Left ventricle myocardium inferior (tissue), 1 donor: Measurements from ENCODE around the gene CPXM2. TPM values are rescaled to one million over a fixed set of nuclear protein-coding genes. Genes with fewer than 3 reads are reported as not detected.

Experiments
- DNase-seq: peaks from one replicate; pipeline ENCODE4 v3.0.0-alpha.2; 2020
- H3K27ac ChIP-seq: fragments of 200-600 bp; replicated peaks from 2 replicates; pipeline ENCODE4 v1.8.0; 2021
- H3K27me3 ChIP-seq: fragments of 200-600 bp; 2 replicates; pipeline ENCODE4 v1.8.0; 2021; ENCODE audit warnings: low read depth
- H3K36me3 ChIP-seq: fragments of 200-600 bp; 2 replicates; pipeline ENCODE4 v1.8.0; 2021
- H3K4me1 ChIP-seq: fragments of 200-600 bp; 2 replicates; pipeline ENCODE4 v1.8.0; 2021
- H3K4me3 ChIP-seq: fragments of 200-600 bp; 2 replicates; pipeline ENCODE4 v1.8.0; 2021; ENCODE audit warnings: mild to moderate bottlenecking, moderate library complexity
- H3K9me3 ChIP-seq: fragments of 200-600 bp; replicated peaks from 2 replicates; pipeline ENCODE4 v1.8.0; 2021
- CTCF ChIP-seq: fragments of 200-600 bp; IDR thresholded peaks from 2 replicates; pipeline ENCODE4 v1.8.0; 2021; ENCODE audit warnings: antibody characterized with exemption, mild to moderate bottlenecking, borderline replicate concordance
- intact Hi-C: fragments of 100-400 bp; cut with micrococcal nuclease; formaldehyde crosslinking; loops from one replicate; pipeline ENCODE4 v1.11.0; 2022
- total RNA-seq: library from RNA; stranded (reverse); fragmentation: NEBNext Ultra II Directional; extraction: Animal tissue kit (Norgen Biotek cat#: 25700); gene quantifications from one replicate; pipeline ENCODE4 v1.2.1, GENCODE V29; 2021
- donor health status: DM: no; HTN: yes; CAD: no; lungs with severe emphysema.

The CPXM2 gene
- total RNA-seq, 1 donor from 2014 or later: 4.5 TPM

DNA sequence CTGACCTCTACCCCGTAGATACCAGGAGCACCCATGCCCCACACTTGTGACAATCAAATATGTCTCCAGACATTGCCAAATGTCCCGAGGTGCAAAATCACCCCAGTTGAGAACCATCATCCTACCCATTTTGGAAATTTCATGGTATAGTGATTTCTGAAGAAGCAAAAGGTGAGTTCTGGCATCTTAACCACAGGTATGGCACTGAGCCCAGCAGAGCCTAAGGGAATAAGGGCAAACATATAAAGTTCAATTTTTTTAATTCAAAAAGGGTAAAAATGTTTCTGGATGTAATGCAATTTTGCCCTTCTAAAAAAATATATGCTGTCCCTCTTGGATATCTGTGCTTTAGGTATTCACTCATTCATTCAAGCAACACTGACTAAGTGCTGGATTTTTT lies 30.5 kb upstream of the CPXM2 start:
- H3K4me1 ChIP-seq: no peaks in the 10 kb centered on the region
- H3K27ac ChIP-seq: no peak overlapping the region
- no peak for DNase-seq
- H3K27me3 ChIP-seq: peaks cover 67% of the 10 kb centered on the region
- no peaks in the 10 kb centered on the region for H3K36me3 ChIP-seq
- TF ChIP-seq CTCF: no peak
- intact Hi-C loops: no loop called here
- H3K9me3 ChIP-seq: peaks cover 32% of the 10 kb centered on the region
- H3K4me3 ChIP-seq: no peak overlapping the region

DNA sequence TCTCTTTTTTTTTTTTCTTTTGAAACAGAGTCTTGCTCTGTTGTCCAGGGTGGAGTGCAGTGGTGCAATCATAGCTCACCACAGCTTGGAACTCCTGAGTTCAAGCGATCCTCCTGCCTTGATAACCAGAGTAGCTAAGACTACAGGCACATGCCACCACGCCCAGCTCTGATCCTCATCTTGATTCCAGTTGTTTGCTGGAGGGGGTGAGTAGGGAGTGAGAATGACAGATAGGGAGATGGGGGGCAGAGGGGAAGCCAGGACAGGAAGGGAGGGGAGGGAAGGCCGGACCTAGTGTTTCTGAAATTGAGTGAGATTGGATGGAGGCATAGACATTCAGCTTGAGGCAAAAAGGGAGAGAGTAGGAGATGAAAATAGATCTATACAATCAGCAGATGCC lies 25.2 kb upstream of the CPXM2 start:
- peaks cover 76% of the 10 kb centered on the region for H3K27me3 ChIP-seq
- no peak overlapping the region for H3K27ac ChIP-seq
- DNase-seq: no peak
- peaks cover 32% of the 10 kb centered on the region for H3K9me3 ChIP-seq
- H3K4me1 ChIP-seq: no peaks in the 10 kb centered on the region
- TF ChIP-seq CTCF: no peak
- H3K4me3 ChIP-seq: no peak overlapping the region
- intact Hi-C loops: no loop called here
- no peaks in the 10 kb centered on the region for H3K36me3 ChIP-seq

- TF ChIP-seq CTCF: no peak
- Histone ChIP-seq H3K27ac (no peak overlapping the region), H3K4me3 (no peak overlapping the region), H3K36me3 (no peaks in the 10 kb centered on the region), H3K9me3 (peaks cover 11% of the 10 kb centered on the region), H3K27me3 (peaks cover 94% of the 10 kb centered on the region), H3K4me1 (no peaks in the 10 kb centered on the region)
- no peak for DNase-seq
- intact Hi-C loops: no loop called here
These were observed 22.2 kb upstream of the CPXM2 start for GRCh38 chr10:123913688-123914268.

GRCh38 chr10:123912871-123913270 lies 21.3 kb upstream of the CPXM2 start:
- Histone ChIP-seq H3K4me1 (no peaks in the 10 kb centered on the region), H3K27ac (no peak overlapping the region)
- intact Hi-C loops: no loop called here

GRCh38 chr10:123912466-123912865 lies 20.9 kb upstream of the CPXM2 start:
- Histone ChIP-seq H3K36me3 (no peaks in the 10 kb centered on the region), H3K4me3 (no peak overlapping the region), H3K4me1 (no peaks in the 10 kb centered on the region), H3K27me3 (peaks cover 94% of the 10 kb centered on the region), H3K9me3 (no peaks in the 10 kb centered on the region), H3K27ac (no peak overlapping the region)
- TF ChIP-seq CTCF: no peak
- no peak for DNase-seq
- intact Hi-C loops: no loop called here

More at GRCh38 chr10:123912871-123913270, 21.3 kb upstream of the CPXM2 start:
- H3K4me3 ChIP-seq: no peak overlapping the region
- peaks cover 94% of the 10 kb centered on the region for H3K27me3 ChIP-seq
- no peak for DNase-seq
- peaks cover 2% of the 10 kb centered on the region for H3K9me3 ChIP-seq
- TF ChIP-seq CTCF: no peak
- no peaks in the 10 kb centered on the region for H3K36me3 ChIP-seq
